HK-2 (cell line): ENCODE data around the gene NOA1.
"Not testable (repeated sequence)": the region's sequence is repeated elsewhere in the genome, so short reads cannot be mapped to it uniquely, and the experiment has no call there.

ENCODE experiments used
- DNase-seq: peaks from one replicate; pipeline ENCODE4 v3.0.0-alpha.2; 2018; ENCODE audit not compliant: unreplicated experiment

Gene NOA1

DNA sequence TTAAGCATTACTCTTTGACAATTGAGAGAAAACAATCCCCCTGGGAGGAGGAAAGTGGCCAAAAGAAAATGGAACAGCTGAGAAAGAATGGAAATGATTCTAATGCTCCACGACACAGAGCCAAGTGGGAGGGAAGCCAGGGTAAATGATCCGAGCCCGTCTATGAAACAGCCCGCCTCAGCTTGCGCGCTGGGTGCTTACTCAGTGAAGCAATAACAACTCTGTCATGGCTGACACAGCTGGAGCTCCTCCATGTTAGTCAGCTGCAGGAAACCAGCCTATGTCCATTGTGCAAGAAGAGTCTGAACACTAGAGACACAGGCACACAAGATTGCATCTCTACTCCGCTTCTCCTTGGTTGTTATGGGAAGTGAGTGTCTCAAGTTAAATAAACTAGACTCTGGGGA, 19.3 kb downstream of the NOA1 start:
- no peak for DNase-seq

- no peak for DNase-seq
These were observed 23.5 kb downstream of the NOA1 start for GRCh38 chr4:56953680-56954520.

DNA sequence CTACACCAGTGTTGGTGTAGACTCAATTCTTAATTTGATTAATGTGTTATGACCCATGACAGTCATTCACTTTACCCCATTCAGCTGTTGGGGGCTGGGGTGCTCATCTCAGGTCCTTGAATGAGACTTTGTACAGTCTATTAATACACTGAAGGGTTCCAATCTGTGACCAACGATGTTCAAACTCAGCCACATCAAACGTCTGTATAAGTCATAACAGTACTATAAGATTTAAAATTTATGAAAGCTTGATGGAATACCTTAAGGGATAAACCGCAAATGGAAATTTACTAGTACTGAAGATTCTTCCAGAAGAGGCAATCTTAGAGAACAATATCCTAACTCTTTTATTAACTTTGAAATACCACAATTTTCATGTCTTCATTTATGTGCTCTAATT, 36.0 kb downstream of the NOA1 start:
- no peak for DNase-seq

DNA sequence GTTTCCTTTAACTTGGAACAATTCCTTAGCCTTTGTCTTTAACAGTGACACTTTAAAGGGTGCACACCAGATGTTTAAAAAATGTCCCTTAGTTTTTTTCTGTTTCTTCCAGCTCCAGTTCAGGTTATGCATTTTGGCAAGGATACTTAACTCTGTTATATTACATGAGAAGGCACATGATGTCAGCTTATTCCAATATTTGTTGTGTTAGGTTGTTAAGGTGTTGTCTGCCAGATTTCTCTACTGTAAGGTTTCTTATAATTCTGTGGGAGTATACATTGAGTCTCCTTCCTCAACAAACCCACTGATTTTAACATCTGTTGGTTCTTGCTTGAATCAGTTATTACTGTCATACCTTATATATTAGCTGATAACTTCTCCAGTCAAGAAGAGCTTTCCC, 36.4 kb downstream of the NOA1 start:
- no peak for DNase-seq

- no peak for DNase-seq
These were observed 37.0 kb downstream of the NOA1 start for GRCh38 chr4:56940403-56940802.

- not testable (repeated sequence) for DNase-seq
These were observed 37.6 kb downstream of the NOA1 start for GRCh38 chr4:56939826-56940225.

- peak; percentile 31 for DNase-seq
These were observed 40.1 kb downstream of the NOA1 start for GRCh38 chr4:56937262-56937661.

- no peak for DNase-seq
These were observed 45.5 kb downstream of the NOA1 start for GRCh38 chr4:56931924-56932323.

- no peak for DNase-seq
These were observed 46.8 kb downstream of the NOA1 start for GRCh38 chr4:56930638-56931037.

DNA sequence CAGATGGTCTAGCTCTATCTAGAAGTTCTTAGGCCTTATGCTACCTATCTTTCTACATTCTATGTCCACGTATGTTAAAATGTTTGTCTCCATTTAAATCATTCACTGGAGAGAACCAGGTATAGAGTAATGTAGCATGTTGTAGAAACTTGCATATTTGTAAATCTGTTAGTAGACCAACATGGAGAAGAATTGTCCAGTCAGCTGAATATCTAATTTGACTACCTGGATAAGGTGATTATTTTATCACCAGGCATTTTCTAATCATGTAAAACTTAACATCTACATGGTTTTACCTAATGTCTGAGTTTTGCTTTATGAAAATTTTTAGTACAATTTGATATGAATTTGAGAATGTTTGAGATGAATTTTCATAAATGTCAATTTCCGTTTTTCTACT, 50.2 kb downstream of the NOA1 start:
- DNase-seq = no peak

DNA sequence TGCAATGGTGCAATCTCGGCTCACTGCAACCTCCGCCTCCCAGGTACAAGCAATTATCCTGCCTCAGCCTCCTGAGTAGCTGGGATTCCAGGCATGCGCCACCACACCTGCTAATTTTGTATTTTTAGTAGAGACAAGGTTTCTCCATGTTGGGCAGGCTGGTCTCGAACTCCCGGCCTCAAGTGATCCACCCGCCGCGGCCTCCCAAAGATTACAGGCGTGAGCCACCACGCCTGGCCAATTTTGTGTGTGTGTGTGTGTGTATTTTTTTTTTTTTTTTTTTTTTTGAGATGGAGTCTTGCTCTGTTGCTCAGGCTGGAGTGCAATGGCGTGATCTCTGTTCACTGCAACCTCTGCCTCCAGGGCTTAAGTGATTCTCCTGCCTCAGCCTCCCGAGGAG, 62.4 kb downstream of the NOA1 start:
- not testable (repeated sequence) for DNase-seq

GRCh38 chr4:56914336-56914735, 63.1 kb downstream of the NOA1 start:
- no peak for DNase-seq
